Measurements from ENCODE around the gene MACF1.

The MACF1 gene

DNA sequence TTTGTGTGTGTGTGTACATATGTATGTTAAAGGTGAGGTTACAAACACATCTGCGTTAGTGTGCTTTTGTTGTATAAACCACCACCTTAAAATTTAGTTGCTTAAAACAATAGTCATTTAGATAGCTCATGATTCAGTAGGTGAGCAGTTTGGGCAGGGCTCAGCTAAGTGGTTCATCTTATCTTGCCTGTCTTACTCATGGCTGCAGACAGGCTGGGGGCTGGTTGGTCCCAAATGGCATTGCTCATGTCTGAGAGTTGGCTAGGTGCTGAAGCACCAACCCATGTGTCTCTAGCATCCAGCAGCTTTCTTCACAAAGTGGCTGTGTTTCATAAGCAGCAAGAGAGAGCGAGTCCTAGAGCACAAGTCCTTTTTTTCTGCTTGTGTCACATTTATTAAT is 91.4 kb downstream of the MACF1 start:
- no peak for DNase-seq (ENCODE audit: low read depth in 2 of 2)

DNA sequence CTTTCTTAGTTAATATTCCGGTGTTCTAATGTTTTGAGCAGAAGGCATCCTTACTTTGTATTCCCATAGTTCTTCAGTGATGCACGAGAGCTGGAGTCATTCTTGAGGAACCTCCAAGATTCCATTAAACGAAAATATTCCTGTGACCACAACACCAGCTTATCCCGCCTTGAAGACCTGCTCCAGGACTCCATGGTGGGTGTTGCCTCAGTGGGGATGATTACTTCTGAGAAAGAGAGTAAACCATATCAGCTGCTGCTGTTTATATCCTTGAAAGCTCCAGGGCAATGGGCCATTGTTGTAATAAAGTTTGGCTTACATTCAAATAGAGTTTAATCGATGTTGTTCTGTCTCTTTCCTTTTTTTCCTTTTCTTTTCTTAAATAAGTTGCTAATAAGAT is 93.1 kb downstream of the MACF1 start:
- no peak for DNase-seq (ENCODE audit: low read depth in 2 of 2)

DNA sequence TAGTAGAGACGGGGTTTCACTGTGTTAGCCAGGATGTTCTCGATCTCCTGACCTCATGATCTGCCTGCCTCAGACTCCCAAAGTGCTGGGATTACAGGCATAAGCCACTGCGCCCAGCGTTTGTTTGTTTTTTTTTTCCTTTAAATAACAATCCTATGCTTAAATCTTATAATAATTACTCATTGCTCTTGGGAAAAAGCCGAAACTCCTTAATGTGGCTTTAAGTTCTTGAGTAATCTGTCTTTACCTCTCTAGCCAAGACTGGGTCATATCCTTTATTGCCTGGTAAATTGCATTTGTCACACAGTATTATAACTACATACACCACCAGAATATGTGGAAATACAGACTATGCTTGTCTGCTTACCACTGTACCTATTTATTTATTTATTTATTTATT is 97.1 kb downstream of the MACF1 start:
- no peak for DNase-seq (ENCODE audit: low read depth in 2 of 2)

DNA sequence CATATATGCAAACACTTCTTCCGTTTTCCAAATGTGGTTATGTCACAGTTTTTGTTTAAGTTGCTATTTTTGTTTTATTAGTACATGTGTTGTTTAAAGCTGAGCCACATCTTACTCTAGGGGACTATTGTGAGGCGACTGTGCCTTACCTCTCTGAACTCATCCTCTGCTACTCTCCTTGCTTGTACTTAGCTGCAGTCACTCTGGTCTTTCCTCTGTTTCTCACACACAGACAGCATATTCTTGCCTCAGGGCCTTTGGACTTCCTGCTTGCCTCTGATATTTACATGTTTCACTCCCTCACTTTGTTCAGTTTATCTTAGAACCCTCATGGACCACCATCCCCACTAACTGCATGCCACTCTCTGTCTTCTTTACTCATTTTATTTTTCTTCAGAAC is 101.1 kb downstream of the MACF1 start:
- no peak for DNase-seq (ENCODE audit: low read depth in 2 of 2)

DNA sequence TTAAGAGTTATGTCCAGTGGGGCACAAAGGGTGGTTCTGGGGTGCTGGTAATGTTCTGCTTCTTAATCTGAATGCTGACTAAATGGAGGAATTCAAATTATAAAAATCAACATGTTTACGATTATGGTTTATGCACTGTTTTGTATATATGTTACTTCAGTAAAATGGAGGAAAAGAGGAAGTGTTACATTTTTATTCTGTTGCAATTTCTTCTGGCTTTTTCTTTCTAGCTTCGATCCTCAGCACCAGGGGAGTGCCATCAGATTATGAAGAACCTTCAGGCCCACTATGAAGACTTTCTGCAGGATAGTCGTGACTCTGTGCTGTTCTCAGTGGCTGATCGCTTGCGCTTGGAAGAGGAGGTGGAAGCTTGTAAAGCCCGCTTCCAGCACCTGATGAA is 105.5 kb downstream of the MACF1 start:
- no peak for DNase-seq (ENCODE audit: low read depth in 2 of 2)

DNA sequence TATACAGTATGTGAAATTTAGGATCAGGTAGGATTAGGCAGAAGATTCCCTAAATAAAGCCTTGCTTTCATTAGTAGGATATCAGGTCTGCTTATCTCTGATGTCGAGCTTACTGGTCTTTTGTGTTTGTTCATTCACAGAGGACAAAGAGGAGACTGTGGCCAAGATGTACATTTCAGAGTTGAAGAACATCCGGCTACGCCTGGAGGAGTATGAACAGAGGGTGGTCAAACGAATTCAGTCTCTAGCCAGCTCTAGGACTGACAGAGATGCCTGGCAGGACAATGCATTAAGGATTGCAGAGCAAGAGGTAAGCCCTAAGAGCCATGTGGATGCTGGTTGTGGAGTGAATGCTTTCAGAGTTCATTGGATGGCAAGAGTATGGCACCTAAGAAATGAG is 106.2 kb downstream of the MACF1 start:
- no peak for DNase-seq (ENCODE audit: low read depth in 2 of 2)

DNA sequence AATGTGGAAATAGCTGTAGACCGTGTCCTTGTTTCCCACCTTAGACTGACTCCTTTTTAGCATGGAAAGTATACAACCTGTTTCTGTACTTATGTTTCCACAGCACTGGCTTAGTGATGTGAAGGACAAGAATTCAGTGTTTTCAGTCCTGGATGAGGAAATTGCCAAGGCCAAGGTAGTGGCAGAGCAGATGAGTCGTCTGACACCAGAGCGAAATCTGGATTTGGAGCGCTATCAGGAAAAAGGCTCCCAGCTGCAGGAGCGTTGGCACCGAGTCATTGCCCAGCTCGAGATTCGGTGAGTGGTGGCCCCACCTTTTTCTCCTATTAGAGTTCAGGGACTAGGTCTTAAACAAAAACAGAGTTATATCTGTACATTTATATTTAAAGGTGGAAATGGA is 112.6 kb downstream of the MACF1 start:
- DNase-seq (ENCODE audit: low read depth in 2 of 2), result no peak

DNA sequence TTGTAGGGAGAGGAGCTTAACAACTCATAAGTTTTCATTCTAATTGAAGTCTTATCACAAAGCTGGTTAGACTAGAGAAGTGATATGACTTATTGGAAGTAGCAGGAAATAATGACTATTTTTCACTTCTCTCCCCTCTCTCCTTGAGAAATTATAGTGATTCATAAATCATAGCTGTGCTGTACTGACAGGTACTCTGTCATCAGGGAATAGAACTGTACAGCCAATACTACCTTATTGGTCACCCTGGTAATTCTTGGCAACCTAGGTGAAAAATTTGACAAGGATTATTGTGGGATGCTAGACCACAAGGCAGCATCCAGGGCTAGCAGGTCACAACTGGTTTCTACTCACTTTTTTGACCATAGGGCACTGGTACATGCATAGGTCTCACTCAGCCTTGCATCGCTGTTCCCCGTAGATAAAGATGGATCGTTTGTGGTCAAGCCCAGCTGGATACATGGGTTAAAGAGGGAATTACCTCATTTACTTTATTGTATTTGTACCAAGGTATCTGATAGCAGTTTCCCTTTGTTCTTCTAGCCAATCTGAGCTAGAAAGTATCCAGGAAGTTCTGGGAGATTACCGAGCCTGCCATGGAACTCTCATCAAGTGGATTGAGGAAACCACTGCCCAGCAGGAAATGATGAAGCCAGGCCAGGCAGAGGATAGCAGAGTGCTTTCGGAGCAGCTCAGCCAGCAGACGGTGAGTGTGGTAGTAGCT is 113.6 kb downstream of the MACF1 start:
- DNase-seq (ENCODE audit: low read depth in 2 of 2), result no peak

DNA sequence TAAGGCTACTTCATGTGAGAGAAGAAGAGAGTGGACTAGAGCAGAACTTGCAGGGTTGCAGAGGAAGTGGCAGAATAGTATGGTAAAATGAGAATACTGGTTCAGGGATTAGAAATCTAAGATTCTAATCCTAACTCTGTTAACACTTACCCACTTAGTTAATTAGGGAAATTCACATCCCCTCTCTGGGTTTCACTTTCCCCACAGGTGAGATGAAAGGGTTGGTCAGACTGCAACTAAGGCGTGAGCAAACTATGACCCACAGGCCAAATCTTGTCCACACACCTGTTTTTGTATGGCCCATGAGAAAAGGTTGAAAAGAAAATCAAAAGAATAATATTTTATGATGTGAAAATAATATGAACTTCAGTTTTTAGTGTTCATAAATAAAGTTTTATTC is 117.5 kb downstream of the MACF1 start:
- no peak for DNase-seq (ENCODE audit: low read depth in 2 of 2)

DNA sequence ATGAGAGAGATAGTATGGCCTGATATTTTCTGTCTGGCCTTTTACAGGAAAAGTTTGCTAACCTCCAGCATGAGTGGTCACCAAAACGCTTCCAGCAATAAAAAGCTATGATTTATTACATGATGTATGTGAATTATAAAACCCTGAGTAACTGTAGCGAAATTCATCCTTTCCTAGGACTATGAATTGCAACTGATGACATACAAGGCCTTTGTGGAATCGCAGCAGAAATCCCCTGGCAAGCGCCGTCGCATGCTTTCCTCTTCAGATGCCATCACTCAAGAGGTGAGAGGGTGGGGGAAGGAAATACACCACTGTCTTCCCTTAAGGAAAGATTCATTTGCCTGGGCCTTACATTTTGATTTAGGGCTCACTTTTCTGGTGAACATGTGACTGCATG is 117.9 kb downstream of the MACF1 start:
- no peak for DNase-seq (ENCODE audit: low read depth in 2 of 2)

DNA sequence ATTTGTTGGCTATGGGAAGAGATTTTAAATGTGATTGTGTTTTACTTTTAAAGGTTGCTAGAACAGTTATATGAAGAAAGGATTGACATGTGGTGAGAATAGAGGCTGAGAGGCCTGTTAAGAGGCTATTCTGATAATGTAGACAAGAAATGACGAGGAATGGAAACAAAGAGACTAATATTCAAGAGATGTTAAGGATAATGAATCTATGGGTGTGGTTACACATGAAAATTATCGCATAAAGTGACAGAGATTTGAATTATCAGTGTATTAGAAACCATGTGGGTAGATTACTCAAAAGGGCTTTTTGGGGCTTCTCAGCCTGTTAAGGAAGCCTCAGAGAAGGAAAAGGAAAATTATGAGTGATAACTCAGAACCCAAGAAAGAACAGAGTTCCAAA is 120.4 kb downstream of the MACF1 start:
- DNase-seq (ENCODE audit: low read depth in 2 of 2), result no peak

DNA sequence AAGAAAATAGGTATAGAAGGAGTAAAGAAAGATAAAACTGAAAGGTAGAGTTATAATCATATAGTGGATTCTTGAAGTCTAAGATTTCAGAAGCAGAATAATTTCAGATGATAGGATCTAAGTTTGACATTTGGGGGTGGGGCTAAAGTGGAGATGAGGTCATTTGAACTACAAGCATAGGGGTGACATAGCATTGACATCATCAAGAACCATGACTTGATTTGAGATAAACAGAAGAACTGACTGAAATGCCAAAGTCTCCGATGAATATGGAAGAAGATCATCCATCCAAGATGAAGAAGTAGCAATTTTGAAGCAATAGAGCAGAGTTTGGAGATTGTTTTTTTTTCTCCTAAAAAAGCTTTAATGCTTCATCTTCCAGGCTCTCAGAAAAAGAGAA is 122.3 kb downstream of the MACF1 start:
- DNase-seq (ENCODE audit: low read depth in 2 of 2), result no peak

DNA sequence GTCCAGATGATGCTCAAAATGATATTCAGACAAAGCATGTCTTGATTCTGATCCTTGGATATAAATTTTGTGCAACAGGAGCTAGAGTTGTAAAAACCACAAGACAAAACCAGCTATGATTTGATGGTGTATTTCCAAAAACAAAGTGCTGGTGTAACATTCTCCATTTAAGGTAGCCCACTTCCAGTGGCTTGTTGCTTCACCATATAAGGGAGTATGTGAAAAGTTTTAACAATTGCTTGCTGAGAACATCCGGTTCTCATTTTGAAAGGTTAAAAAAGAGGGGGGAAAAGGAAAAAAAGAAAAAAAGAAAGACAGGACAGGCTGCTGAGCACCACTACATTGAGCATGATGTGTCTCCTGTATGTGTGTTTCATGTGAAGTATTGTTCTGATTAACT is 123.6 kb downstream of the MACF1 start:
- DNase-seq (ENCODE audit: low read depth in 2 of 2), result no peak

DNA sequence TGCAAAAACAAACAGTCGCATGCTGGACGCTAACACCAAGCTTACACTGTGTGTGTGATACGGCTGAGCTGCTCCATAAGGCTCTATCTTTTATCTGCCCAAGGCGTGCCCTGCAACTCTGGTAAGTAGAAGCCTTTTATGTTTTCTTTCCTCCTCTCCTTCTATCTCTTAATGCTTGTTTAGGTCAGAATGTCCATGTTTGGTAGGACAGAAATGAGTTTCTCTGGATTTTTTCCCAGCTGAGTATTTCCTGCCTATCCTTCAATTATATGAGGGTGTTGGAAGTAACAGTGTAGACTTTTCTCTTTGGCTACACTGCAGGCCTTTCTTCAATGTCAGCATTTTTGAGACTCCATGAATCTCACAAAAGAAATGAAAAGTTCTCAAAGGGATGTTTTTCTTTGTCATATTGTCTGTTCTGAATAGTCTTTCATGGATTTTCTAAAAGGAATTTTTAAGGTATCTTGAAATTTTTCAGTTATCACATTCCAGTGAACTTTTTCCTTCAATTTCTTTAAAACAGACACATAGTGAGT is 124.2 kb downstream of the MACF1 start:
- DNase-seq (ENCODE audit: low read depth in 2 of 2), result no peak

DNA sequence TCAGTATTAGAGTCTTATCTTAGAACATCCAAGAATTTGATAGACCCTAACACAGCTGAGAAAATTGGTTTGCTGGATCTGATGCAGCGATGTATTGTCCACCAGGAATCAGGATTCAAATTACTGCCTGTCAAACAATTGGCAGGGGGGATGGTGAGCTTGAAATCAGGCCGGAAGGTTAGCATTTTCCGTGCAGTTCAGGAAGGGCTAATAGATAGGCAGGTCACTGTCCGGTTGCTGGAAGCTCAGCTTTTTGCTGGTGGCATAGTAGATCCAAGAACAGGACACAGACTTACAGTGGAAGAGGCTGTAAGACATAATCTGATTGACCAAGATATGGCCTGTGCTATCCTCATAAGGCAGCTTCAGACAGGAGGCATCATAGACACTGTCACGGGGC is 127.2 kb downstream of the MACF1 start:
- DNase-seq (ENCODE audit: low read depth in 2 of 2), result no peak

DNA sequence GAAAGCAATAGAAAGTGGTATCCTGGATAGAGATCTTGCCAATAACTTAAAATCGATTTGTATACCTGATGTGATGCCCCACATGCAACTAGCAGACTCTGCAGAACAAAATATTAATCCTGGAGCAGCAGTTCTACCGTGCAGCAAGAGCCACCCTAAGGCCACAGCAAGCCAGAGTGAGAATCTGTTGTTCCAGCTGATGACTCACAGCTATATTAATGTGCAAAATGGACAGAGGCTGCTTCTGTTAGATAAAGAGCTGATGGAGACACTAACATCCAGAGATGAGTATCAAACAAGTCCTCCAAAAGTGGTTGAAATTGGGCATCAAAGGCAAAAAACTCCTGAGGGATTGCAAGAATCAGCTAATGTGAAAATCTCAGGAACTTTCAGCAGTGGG is 127.8 kb downstream of the MACF1 start:
- DNase-seq (ENCODE audit: low read depth in 2 of 2), result no peak

DNA sequence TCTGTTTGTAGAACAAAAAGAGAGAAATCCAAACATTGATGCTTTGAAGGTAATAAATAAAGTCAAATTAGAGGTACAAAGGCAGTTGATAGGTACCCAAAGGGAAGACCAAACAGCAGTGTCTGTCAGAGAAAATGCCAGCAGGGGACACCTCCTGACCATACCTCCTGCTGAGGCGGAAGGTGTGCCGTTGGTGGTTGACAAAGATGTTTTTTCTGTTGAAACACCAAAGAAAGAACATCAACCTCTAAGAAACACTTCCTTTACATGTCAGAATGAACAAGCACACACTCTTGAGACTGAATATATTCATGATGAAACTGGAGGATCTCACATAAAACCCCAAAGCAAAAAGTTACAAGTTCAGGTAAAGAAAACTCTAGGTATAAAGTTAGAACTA is 128.3 kb downstream of the MACF1 start:
- DNase-seq (ENCODE audit: low read depth in 2 of 2), result no peak

DNA sequence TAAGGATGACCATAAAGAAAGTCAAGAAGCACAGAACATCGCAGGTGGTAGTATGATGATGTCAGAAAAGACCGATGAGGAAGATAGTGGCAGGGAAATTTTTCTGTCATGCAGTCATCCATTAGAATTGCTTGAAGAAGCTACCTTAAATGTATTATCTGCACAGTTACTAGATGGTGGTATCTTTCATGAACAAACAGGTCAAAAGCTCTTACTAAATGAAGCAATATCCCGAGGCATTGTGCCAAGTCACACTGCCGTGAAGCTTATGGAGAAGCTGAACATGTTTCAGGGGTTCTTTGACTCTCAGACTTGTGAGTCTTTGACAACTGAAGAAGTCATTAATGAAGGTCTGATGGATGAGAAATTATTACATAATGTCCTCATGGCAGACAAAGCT is 128.8 kb downstream of the MACF1 start:
- no peak for DNase-seq (ENCODE audit: low read depth in 2 of 2)

DNA sequence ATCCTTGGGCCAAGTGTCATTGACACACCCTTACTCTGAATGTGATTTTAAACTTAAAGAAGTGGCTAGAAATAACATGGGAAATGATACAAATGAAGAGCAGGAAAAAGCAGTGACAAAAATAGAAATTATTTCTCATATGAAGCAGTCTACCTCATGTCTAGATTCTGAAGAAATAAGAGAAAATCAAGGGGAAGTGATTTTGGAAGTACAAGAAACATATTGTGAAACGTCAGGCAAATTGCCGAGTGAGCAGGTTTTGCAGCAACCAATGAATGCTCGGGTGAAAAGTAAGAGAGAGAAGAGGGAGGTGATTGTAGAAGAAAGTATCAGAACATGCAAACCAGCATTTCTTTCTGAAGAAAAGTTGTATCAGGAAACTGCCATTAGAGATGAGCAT is 130.7 kb downstream of the MACF1 start:
- DNase-seq (ENCODE audit: low read depth in 2 of 2), result no peak

DNA sequence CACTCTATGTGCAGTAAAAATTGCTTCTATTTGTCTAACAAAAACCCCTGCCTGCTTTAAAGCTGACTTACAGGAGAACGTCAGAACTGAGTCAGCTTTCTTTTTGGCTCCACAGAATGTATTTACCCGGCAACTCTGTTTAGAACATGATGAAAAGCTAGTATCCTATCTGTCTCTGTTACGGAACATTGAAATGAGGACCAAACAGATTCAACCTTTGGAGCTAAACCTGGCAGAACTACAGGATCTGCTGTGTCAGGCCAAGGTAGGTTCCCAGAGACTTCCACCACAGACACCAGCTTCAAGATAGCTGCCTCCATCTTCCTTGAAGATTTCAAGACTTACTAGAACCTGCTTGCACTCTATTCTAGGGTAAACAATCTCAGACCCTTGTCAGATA is 132.6 kb downstream of the MACF1 start:
- no peak for DNase-seq (ENCODE audit: low read depth in 2 of 2)

DNA sequence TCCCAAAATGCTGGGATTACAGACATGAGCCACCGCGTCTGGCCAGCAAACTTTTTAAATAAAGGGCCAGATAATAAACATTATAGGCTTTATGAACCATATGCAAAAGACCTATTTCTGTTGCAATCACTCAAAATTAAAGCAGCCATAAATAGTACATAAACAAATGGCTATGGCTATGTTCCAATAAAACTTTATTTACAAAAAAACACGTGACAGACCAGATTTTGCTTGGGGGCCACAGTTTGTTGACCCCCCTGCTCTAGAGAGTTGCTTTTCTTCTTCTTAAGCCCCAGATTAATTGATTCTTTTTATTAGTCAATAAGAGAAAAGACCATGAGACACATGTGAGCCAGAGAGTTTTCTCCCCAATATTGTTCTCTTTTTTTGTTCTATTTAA is 138.3 kb downstream of the MACF1 start:
- no peak for DNase-seq (ENCODE audit: low read depth in 2 of 2)

DNA sequence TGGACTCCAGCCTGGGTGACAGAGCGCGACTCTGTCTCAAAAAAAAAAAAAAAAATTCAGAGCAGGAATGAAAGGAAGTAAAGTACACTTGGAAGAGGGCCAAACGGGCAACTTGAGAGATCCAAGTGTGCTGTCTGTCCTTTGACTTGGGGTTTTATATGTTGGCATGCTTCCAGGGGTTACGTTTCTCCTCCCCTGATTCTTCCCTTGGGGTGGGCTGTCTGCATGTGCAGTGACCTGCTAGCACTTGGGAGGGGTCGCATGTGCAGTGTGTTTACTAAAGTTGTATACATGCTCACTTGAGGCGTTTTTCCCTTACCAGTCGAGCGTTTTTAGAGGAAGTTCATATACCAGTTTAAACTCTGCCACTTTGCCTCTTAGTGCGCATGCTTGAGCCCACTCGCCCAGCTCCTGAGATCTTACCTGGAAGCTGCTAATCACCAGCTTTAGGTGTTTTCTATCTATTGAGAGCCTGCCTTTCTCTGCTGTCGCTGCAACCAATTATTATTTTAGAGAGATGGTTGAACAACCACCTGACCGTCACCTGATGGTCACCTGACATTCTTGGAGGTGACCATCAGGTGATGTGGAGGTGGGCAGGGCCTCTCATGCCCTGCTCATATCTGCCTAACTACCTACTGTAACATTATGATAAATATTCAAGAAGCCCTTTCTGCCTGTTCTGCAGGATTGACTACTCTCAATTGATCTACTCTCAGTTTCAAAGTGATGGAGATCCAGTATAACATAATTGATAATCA is 140.1 kb downstream of the MACF1 start:
- DNase-seq (ENCODE audit: low read depth in 2 of 2), result no peak

DNA sequence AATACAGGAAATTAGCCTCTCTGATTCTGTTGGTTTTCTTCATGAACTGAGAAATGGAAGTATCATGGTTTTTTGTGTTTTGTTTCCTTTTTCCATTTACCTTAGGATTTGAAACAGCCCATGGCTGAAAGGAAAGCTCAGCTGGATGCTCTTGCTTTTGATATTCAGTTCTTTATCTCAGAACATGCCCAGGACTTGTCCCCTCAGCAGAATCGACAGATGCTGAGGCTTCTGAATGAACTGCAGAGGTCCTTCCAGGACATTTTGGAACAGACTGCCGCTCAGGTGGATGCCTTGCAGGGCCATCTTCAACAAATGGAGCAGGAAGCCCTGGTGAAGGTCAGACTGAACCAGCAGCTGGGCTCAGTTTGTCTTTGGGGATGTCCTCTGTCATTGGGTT is 142.4 kb downstream of the MACF1 start:
- DNase-seq (ENCODE audit: low read depth in 2 of 2), result no peak
